HFFc6 (cell line): Measurements from ENCODE around the gene MT4. TPM values are rescaled to one million over a fixed set of nuclear protein-coding genes. Genes with fewer than 3 reads are reported as not detected.

Experiments used
- DNase-seq: peaks from one replicate; pipeline ENCODE4 v3.0.0-alpha.2; 2018
- H3K27ac Mint-ChIP-seq: 2 replicates; pipeline ENCODE4 v1.8.0; 2020; ENCODE audit warnings: mild to moderate bottlenecking, mixed read lengths
- H3K27me3 Mint-ChIP-seq: 2 replicates; pipeline ENCODE4 v1.8.0; 2021; ENCODE audit warnings: mild to moderate bottlenecking, moderate library complexity, mixed read lengths; ENCODE audit not compliant: insufficient read depth
- H3K36me3 Mint-ChIP-seq: 2 replicates; pipeline ENCODE4 v1.8.0; 2021; ENCODE audit warnings: low read depth, mixed read lengths
- H3K4me1 Mint-ChIP-seq: 2 replicates; pipeline ENCODE4 v1.8.0; 2020; ENCODE audit warnings: low read depth, mixed read lengths
- H3K4me3 Mint-ChIP-seq: 2 replicates; pipeline ENCODE4 v1.8.0; 2020; ENCODE audit warnings: mild to moderate bottlenecking, moderate library complexity, mixed read lengths
- H3K9me3 Mint-ChIP-seq: 2 replicates; pipeline ENCODE4 v1.8.0; 2020; ENCODE audit warnings: mild to moderate bottlenecking, mixed read lengths
- CTCF ChIP-seq: fragments of 200-600 bp; sonication (generic); IDR thresholded peaks from 2 replicates; pipeline ENCODE4 v1.5.0; 2021; ENCODE audit warnings: antibody characterized with exemption, mild to moderate bottlenecking
- total RNA-seq, 6 experiments: library from RNA; stranded (reverse); fragmentation: NEBNext Ultra II Directional; extraction: Animal tissue kit (Norgen Biotek cat#: 25700); gene quantifications; 2 replicates in 1 of 6; 3 replicates in 5 of 6; pipeline ENCODE4 v1.2.3, GENCODE V29; 2021

The MT4 gene
- total RNA-seq, 6 experiments from 2014 or later = not detected

GRCh38 chr16:56608876-56609462, 44.1 kb downstream of the MT4 start:
- Mint-ChIP-seq H3K4me1 (peaks cover 73% of the 10 kb centered on the region), H3K27ac (peak overlapping the region; percentile 96)
- no peak for TF ChIP-seq CTCF

GRCh38 chr16:56609463-56609921, 44.6 kb downstream of the MT4 start:
- no peak for TF ChIP-seq CTCF
- Mint-ChIP-seq H3K4me3 (peak overlapping the region; percentile 98), H3K9me3 (no peaks in the 10 kb centered on the region), H3K36me3 (peaks cover 14% of the 10 kb centered on the region; the same call in 1 of the 2 replicates), H3K27ac (peak overlapping the region; percentile 96), H3K27me3 (peaks cover 6% of the 10 kb centered on the region), H3K4me1 (peaks cover 78% of the 10 kb centered on the region)
- peak; percentile 86 for DNase-seq

More at GRCh38 chr16:56608876-56609462, 44.1 kb downstream of the MT4 start:
- no peak for DNase-seq
- H3K9me3 Mint-ChIP-seq = no peaks in the 10 kb centered on the region
- peaks cover 6% of the 10 kb centered on the region for H3K27me3 Mint-ChIP-seq
- peak overlapping the region; percentile 98 for H3K4me3 Mint-ChIP-seq
- peaks cover 14% of the 10 kb centered on the region; the same call in 1 of the 2 replicates for H3K36me3 Mint-ChIP-seq

- peak overlapping the region; percentile 96 for H3K27ac Mint-ChIP-seq
- peaks cover 4% of the 10 kb centered on the region for H3K27me3 Mint-ChIP-seq
- DNase-seq = peak; percentile 65
- peak; percentile 23; the same call in 1 of the 2 replicates for TF ChIP-seq CTCF
- H3K9me3 Mint-ChIP-seq = no peaks in the 10 kb centered on the region
- H3K4me3 Mint-ChIP-seq = peak overlapping the region; percentile 98
- peaks cover 14% of the 10 kb centered on the region; the same call in 1 of the 2 replicates for H3K36me3 Mint-ChIP-seq
- peaks cover 80% of the 10 kb centered on the region for H3K4me1 Mint-ChIP-seq
These were observed 45.2 kb downstream of the MT4 start for GRCh38 chr16:56610017-56610608.

- Mint-ChIP-seq H3K4me1 (peaks cover 80% of the 10 kb centered on the region), H3K4me3 (peak overlapping the region; percentile 98), H3K27me3 (peaks cover 4% of the 10 kb centered on the region), H3K36me3 (peaks cover 13% of the 10 kb centered on the region; the same call in 1 of the 2 replicates), H3K27ac (peak overlapping the region; percentile 96), H3K9me3 (no peaks in the 10 kb centered on the region)
- TF ChIP-seq CTCF = no peak
- DNase-seq = no peak
These were observed 45.8 kb downstream of the MT4 start for GRCh38 chr16:56610609-56611111.

GRCh38 chr16:56611281-56611833, 46.5 kb downstream of the MT4 start:
- DNase-seq = no peak
- H3K4me3 Mint-ChIP-seq = peak overlapping the region; percentile 98

More at GRCh38 chr16:56611281-56611833, 46.5 kb downstream of the MT4 start:
- Mint-ChIP-seq H3K27ac (peak overlapping the region; percentile 96), H3K9me3 (no peaks in the 10 kb centered on the region), H3K4me1 (peaks cover 73% of the 10 kb centered on the region), H3K27me3 (peaks cover 4% of the 10 kb centered on the region), H3K36me3 (peaks cover 11% of the 10 kb centered on the region; the same call in 1 of the 2 replicates)
- no peak for TF ChIP-seq CTCF
